VCaP (cell line): ENCODE measurements around the gene JAM3.

Experiments used
- H3K27ac ChIP-seq: fragments of 450-650 bp; 2 replicates; pipeline ENCODE4 v1.5.1; 2017
- CTCF ChIP-seq: fragments of 450-650 bp; conservative IDR thresholded peaks from 2 replicates; pipeline ENCODE4 v1.5.1; 2017; ENCODE audit warnings: mild to moderate bottlenecking, moderate library complexity

The JAM3 gene

GRCh38 chr11:134065381-134065780 lies 3.5 kb upstream of the JAM3 start:
- no peak overlapping the region for H3K27ac ChIP-seq

DNA sequence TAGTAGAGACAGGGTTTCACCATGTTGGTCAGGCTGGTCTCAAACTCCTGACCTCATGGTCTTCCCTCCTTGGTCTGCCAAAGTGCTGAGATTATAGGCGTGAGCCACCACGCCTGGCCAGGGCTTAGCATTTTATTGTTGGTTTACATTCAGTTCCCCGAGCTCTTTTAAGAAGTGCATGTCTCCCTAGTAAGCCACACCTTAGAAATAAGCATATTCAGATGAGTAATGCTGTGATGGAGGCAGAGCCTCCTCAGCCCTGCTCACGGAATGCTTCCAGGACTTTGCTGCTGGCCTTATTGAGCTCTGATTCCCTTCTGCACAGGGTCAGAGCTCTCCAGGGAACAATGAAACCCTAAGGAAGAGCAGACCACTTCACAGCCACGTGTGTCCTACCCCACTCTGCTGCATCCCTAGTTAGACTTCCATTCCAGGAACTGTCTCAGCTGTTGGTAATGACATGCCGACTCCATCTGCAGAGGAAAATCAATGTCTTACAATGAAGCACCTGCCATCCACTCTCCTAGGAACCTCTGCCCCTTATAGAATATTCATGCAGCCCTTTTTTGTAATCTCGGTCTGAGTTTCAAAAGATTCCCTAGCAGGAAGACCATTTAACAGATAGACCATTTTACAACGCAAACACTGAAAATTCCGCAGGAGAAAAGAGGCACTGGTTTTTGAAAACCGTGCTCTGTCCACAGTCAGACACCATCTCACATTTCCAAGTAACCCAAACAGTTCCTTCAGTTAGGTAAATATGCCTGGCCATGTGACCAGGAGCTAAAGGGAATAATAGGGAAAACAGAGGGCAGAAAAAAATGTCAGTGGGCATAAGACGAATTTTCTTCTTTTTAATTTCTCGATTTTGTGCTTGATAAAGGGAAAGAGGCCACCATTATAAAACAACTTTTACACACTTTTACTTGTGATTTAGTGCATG lies 1.7 kb upstream of the JAM3 start:
- no peak overlapping the region for H3K27ac ChIP-seq
- TF ChIP-seq CTCF, result no peak

More at GRCh38 chr11:134065381-134065780, 3.5 kb upstream of the JAM3 start:
- TF ChIP-seq CTCF, result no peak

DNA sequence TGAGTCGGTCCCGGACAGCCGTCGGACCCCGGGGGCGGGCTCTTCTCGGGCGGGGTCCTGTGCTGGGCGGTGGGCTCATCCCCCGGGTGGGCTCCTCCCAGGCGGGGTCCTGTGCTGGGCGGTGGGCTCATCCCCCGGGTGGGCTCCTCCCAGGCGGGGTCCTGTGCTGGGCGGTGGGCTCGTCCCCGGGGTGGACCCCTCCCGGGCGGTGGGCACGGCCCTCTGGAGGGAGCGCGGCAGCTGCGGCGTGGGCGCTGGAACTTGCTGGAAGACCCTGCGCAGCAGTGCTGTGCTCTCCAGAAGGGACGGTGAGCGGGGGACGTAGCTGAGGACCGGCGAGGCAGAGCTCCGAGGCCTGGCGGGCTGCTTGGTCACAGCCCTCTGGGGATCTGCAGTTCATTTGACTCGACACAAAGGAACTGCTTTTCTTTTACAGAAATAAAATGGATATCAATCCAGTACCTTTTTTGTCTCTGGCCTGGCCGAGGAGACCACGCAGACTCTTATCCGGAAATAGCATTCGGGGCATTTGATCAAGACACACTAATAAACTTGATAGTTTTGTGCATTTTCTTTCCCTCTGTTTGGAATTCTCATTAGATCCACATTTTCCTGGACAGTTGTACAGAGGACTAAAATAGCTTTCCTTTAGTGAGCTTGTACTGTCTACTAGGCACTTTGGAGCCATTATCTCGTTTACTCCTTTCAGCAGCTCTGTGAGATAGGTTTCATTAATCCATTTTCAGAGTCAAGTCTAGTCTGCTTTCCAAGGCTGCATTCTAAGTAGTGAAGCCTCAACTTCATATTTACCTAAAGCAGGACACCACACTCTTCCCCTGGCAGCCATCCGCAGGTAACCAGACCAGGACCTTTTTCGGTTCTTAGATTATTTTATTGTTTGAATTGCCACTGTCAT lies 812 bp downstream of the JAM3 start:
- TF ChIP-seq CTCF, result no peak
- peak overlapping the region; percentile 20 for H3K27ac ChIP-seq

DNA sequence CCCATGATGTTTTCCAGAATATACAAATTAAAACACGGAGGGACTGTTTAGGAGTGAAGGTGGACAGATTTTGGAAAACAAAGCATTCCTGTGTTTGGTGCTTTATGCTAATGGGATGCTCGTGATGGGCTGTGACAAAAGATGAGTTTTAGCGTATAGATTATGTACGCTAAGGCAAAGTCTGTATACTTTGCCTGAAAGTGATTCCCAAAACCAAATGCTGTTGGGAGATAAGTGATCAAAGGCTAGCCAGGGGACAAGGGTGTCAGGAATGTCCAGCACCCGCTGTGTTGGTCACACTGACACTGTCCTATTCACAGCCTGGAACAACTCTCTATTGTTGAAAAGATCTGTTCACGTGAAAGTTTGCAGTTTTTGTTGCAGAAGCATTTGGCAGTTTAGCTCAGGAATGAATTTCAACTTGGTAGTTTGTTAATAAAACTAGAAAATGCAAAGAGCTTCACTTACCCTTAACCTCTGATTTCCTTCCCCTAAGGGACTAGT lies 1.5 kb downstream of the JAM3 start:
- no peak for TF ChIP-seq CTCF
- H3K27ac ChIP-seq, result peak overlapping the region; percentile 20; the same call in 1 of the 2 replicates

DNA sequence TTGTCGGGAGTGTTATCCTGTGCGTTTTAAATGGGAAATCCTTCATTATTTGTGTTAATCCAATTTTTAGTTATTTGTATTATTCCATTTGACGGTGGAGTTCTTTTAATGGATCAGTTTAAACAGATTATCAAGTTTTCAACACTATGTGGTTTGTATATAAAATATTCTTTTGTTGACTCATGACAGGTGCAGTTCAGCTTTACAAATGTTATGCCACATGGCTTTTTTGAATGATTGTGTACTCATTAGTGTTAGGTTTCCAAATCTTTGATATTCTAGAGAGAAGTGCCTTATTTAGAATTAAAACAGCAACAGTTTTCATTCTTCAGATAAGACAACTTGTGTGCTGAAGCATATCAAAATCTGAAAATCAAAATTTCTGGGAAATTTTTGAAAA lies 2.4 kb downstream of the JAM3 start:
- no peak overlapping the region for H3K27ac ChIP-seq
- TF ChIP-seq CTCF, result no peak

DNA sequence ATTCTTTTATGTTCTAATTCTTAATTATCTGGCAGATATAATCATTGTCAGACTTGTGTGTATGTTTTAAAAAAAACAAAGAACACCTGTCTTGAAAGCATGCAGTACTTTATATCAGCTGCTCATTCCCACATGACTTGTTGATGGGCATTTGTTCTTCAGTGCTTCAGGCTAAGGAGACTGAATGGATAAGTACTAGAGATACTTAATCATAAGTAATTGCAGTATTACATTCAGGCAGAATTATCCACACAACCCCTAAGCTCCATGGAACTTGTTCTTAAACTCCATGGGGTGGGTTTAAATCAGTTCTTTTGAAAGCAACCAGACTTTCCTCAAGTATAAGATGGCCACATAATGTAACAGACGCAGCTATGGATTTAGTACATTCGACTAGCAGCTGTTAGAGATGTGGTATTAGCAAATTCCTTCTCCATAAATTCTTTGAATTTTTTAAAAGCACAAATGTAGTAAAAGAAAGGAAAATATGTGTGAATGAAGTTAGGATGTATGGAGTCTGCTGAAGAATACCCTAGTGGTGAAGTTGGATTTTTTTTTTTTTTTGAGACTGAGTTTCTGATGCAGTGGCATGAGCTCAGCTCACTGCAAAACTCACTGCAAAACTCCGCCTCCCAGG lies 3.0 kb downstream of the JAM3 start:
- TF ChIP-seq CTCF, result no peak; the same call in 1 of the 2 replicates
- H3K27ac ChIP-seq, result no peak overlapping the region

GRCh38 chr11:134072844-134073243 lies 4.0 kb downstream of the JAM3 start:
- no peak for TF ChIP-seq CTCF
- no peak overlapping the region for H3K27ac ChIP-seq
